ENCODE results near the gene PCSK5.

GRCh38 chr9:76403352-76403751, 512.9 kb downstream of the PCSK5 start:
- TF ChIP-seq POLR2AphosphoS5 (IDR thresholded peaks at IDR 0.05) (peak; percentile 28), CTCF (IDR thresholded peaks at IDR 0.05) (peak in 3 of 4 experiments; percentile 51 to 72 (median 64)), POLR2A (IDR thresholded peaks at IDR 0.05) (no peak)

Data from prostate gland (tissue), 2 donors.